ENCODE measurements around the gene DAB2IP. TPM values are rescaled to one million over a fixed set of nuclear protein-coding genes. Genes with fewer than 3 reads are reported as not detected.
A peak's percentile ranks its signal among the peaks of the same experiment; 100 is the strongest.

Gene DAB2IP
- total and polyA plus RNA-seq, 2 of the 4 experiments (the other 2 are of a cell fraction), result 5.6 to 17.2 TPM

DNA sequence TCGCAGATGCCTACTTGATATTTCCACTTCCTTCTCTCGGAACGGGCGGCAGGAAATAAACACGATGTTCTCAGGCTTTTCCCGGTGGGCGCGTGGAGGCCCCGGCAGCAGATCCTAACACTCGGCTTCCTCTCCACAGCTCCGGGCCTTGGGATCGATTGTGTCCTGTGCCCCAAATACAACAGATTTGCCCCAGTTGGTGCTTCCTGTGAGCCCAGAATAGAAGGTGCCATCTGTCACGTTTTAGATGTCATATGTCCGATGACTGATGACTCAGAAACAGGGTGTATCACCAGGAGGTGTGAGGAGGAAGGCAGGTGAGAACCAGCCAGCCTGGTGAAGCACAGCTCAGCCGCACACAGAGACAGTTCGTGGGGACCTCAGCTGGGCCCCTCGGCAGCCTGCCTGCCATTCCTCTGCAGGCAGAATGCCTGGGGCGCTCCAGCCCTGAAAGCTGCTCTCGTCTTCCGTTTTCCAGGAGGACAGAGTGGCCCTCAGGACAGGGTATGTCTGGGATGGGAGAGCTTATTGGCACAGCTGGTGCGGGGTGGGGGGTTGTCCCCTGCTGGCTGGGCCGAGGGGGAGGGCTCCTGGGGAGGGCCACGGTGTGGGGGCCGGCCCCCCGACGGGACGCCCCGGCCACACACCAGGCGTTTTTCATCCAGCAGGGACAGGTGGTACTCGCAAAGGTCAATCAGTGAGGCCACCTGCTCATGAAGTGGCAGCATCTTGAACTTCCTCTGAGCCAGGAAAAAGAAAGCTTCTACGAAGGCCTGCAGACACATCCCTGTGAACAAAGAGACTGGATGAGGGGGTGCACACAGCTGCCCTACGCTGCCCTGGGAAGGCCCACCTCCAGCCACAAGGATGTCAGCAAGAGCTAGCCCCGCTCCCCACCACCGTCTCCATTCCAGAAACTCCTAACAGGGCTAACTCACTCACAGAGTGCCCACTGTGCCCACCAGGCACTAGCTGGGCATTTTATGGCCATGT lies 171.0 kb downstream of the DAB2IP start:
- ChIA-PET POLR2A (ENCODE audit: unreplicated experiment) (interaction anchor here (0.5 kb wide), 1 partner anchor 321 kb away, joined by 5 read pairs; no protein-coding TSS in a partner anchor), CTCF (no interaction called here)

More for the DNA sequence above, 171.0 kb downstream of the DAB2IP start:
- peaks cover 11% of the 10 kb centered on the region for H3K4me1 ChIP-seq (ENCODE audit: control insufficient read depth, insufficient read depth, low read length)
- no peak overlapping the region for H2AK9ac ChIP-seq (replicated peaks; ENCODE audit: low read depth, low read length, poor library complexity)
- ATAC-seq (ENCODE audit: low read depth) (no peak), DNase-seq (no peak)
- H3K4me3 ChIP-seq (ENCODE audit: insufficient read depth, low read depth, low read length), result no peak overlapping the region
- H4K5ac ChIP-seq (ENCODE audit: low read depth, low read length), result no peak overlapping the region
- in situ Hi-C loops (cut with MboI; ENCODE audit: low sequenced_read_pairs) (no loop called here), intact Hi-C loops (cut with micrococcal nuclease) (no loop called here), dilution Hi-C loops (cut with HindIII; ENCODE audit: low sequenced_read_pairs, unreplicated experiment) (no loop called here)
- no peak overlapping the region for H2BK15ac ChIP-seq (ENCODE audit: low read depth, low read length)
- no peak overlapping the region for H2BK120ac ChIP-seq (ENCODE audit: low read depth, low read length)
- no TSS peak for BruUV-seq (replicated peaks)
- H2AK5ac ChIP-seq (ENCODE audit: low read depth, low read length), result no peak overlapping the region
- no peaks in the 10 kb centered on the region; the same call in 1 of the 2 replicates for H3K9me1 ChIP-seq (ENCODE audit: insufficient read depth, low read length)
- no peak overlapping the region for H3K9ac ChIP-seq (ENCODE audit: low read depth, low read length)
- peaks cover 4% of the 10 kb centered on the region; the same call in 1 of the 2 replicates for H3K27me3 ChIP-seq (ENCODE audit: control insufficient read depth, insufficient read depth, low read length)
- H3K56ac ChIP-seq (ENCODE audit: extremely low read depth, insufficient read depth, low read length), result no peak overlapping the region
- no peak overlapping the region for H3K23ac ChIP-seq (ENCODE audit: low read depth, low read length)
- H3K79me1 ChIP-seq (ENCODE audit: low read depth in 1 of 2, low read length in 2 of 2), result no peaks in the 10 kb centered on the region
- no peak overlapping the region for H3K18ac ChIP-seq (ENCODE audit: low read depth, low read length)
- no peak overlapping the region for H2BK5ac ChIP-seq (ENCODE audit: low read depth, low read length, poor library complexity, severe bottlenecking)
- no peak for TF ChIP-seq MAFK (IDR thresholded peaks at IDR 0.05; ENCODE audit: low read depth, low read length)
- H2BK20ac ChIP-seq (ENCODE audit: low read depth, low read length), result no peak overlapping the region
- no peak overlapping the region for H3K4ac ChIP-seq (ENCODE audit: low read depth, low read length)
- H4K20me1 ChIP-seq (ENCODE audit: insufficient read depth, low read length), result no peaks in the 10 kb centered on the region
- H3K36me3 ChIP-seq (ENCODE audit: control insufficient read depth, insufficient read depth, low read length), result no peaks in the 10 kb centered on the region
- no peak overlapping the region for H4K8ac ChIP-seq (ENCODE audit: low read depth in 2 of 2, low read length in 2 of 2)
- peak overlapping the region; percentile 33 for H2AFZ ChIP-seq (replicated peaks; ENCODE audit: low read length, poor library complexity)
- WGBS, 2 experiments (ENCODE audit: extremely low coverage in 2 of 2, insufficient read length in 1 of 2), result no CpG with 5 or more reads among the region's 34 CpGs
- no peak overlapping the region for H3K4me2 ChIP-seq (ENCODE audit: low read depth, low read length)
- no peak overlapping the region for H4K91ac ChIP-seq (ENCODE audit: insufficient read depth, low read depth, low read length)
- no peak overlapping the region for H3K27ac ChIP-seq (ENCODE audit: insufficient read depth, low read length)
- H3K9me3 ChIP-seq (ENCODE audit: control insufficient read depth, insufficient read depth, low read length), result no peaks in the 10 kb centered on the region
- no peak overlapping the region for H3K14ac ChIP-seq (replicated peaks; ENCODE audit: low read depth, low read length)
